Heart left ventricle (tissue), 16 donors: ENCODE results near the gene SPATA21. TPM values are rescaled to one million over a fixed set of nuclear protein-coding genes. Genes with fewer than 3 reads are reported as not detected.
"Not testable (repeated sequence)": the region's sequence is repeated elsewhere in the genome, so short reads cannot be mapped to it uniquely, and the experiment has no call there.

ENCODE experiments used
- ATAC-seq, 4 donors: fragments of 200-7000 bp; cut with Tn5 transposase; one replicate each; pipeline ENCODE4 v1.9.1; 2020 to 2022; ENCODE audit warnings: moderate library complexity in 4 of 4, mild to moderate bottlenecking in 3 of 4, moderate number of reproducible peaks in 1 of 4
- DNase-seq, 5 donors: peaks; one replicate each; pipeline ENCODE4 v3.0.0-alpha.2; 2020
- H3K27ac ChIP-seq, 12 donors: fragments of 200-600 bp; sonication (generic) in 4 of 12; one replicate each; pipeline versions ENCODE4 v1.5.0 to v1.8.0; 2016 to 2022; ENCODE audit warnings: mild to moderate bottlenecking in 2 of 12
- H3K27me3 ChIP-seq, 9 donors: fragments of 200-600 bp; sonication (generic) in 2 of 9; one replicate each; pipeline versions ENCODE4 v1.5.1 to v1.8.0; 2016 to 2022; ENCODE audit warnings: mild to moderate bottlenecking in 3 of 9
- H3K36me3 ChIP-seq, 9 donors: fragments of 200-600 bp; sonication (generic) in 2 of 9; one replicate each; pipeline versions ENCODE4 v1.5.0 to v1.8.0; 2018 to 2022; ENCODE audit warnings: mild to moderate bottlenecking in 2 of 9
- H3K4me1 ChIP-seq, 12 donors: fragments of 200-600 bp; sonication (generic) in 4 of 12; one replicate each; pipeline versions ENCODE4 v1.5.0 to v1.8.0; 2016 to 2022; ENCODE audit warnings: mild to moderate bottlenecking in 3 of 12
- H3K4me3 ChIP-seq, 12 donors: fragments of 200-600 bp; sonication (generic) in 4 of 12; one replicate each; pipeline versions ENCODE4 v1.5.0 to v1.8.0; 2017 to 2022; ENCODE audit warnings: mild to moderate bottlenecking in 9 of 12, moderate library complexity in 4 of 12
- H3K9me3 ChIP-seq, 12 donors: fragments of 200-600 bp; sonication (generic) in 4 of 12; one replicate each; pipeline versions ENCODE4 v1.5.0 to v1.8.0; 2016 to 2022; ENCODE audit warnings: mild to moderate bottlenecking in 1 of 12
- POLR2A ChIP-seq, 2 donors: fragments of 450-650 bp; IDR thresholded peaks; one replicate each; pipeline ENCODE4 v1.6.1; 2017; ENCODE audit warnings: antibody characterized with exemption in 2 of 2, mild to moderate bottlenecking in 2 of 2, moderate library complexity in 2 of 2
- WGBS, 4 donors: extraction: QIAGEN DNeasy Blood & Tissue Kit in 2 of 4; methylation state at CpG; one replicate each; pipeline versions ENCODE4 v1.1.5 to v1.1.7; 2013 to 2018; 5-methylcytosine and 5-hydroxymethylcytosine counted together
- intact Hi-C, 10 donors: fragments of 100-400 bp; cut with DNase I; formaldehyde crosslinking; loops; one replicate each; pipeline versions ENCODE4 v1.11.1 to v1.14.2; 2022
- long read RNA-seq, 3 donors: library from polyadenylated mRNA; unstranded; transcript quantifications; one replicate each; pipeline ENCODE4 v2.0.0, GENCODE V29; 2020 to 2021
- polyA plus RNA-seq, 2 donors: library from polyadenylated mRNA; stranded (reverse); fragments of 200-250 nt; gene quantifications; one replicate each; pipeline ENCODE4 v1.2.3, GENCODE V29; 2013
- total RNA-seq, 9 donors: library from RNA; depleted of rRNA in 2 of 9; stranded (reverse); fragments of >200 nt in 2 of 9; fragmentation: NEBNext Ultra II Directional in 3 of 9; extraction: Animal tissue kit (Norgen Biotek cat#: 25700) in 3 of 9; gene quantifications; one replicate each; pipeline versions ENCODE4 v1.1.0 to v1.2.4, GENCODE V29; 2016 to 2023
- TF ChIP-seq, protein P1 (sequence below), 12 donors: fragments of 200-600 bp; sonication (generic) in 4 of 12; IDR thresholded peaks; one replicate each; pipeline versions ENCODE4 v1.5.0 to v1.8.0; 2018 to 2022; ENCODE audit warnings: antibody characterized with exemption in 12 of 12, mild to moderate bottlenecking in 5 of 12
- donor health status: ischemic (EF 13 %, LVEDD 7.1; RV severe dilation, severe dysfunction).
- donor health status: healthy with polysubstance abuse.
- donor health status: DM: no; HTN: yes; CAD: no.
- donor health status: DM: no; HTN: no; CAD: no.
- donor health status: ischemic (EF 25% LVEDD 6.9; RV normal size, moderate dysfunction).
- donor health status: ischemic (EF 25% LVEDD 5.7; RV mildly dilated, moderate dysfunction).
- donor health status: healthy.
- donor health status: DM: yes; HTN: yes; CAD: no.
- donor health status: ischemic (EF 35%, LVEDD 5.7; RV mildly dilated, moderate dysfunction).
- donor health status: nonischemic (EF 11% LVEDD 7.7; RV severe dilation, severe dysfunction).
- donor health status: DM: yes; HTN: yes; CAD: no.
- donor health status: PGD.
- donor health status: ischemic (EF 29% LVEDD 5.4; RV normal size, mild dysfunction).
- donor health status: nonischemic (EF 23%, LVEDD 6.1; RV moderate dilation, normal function).

SPATA21 gene, protein sequence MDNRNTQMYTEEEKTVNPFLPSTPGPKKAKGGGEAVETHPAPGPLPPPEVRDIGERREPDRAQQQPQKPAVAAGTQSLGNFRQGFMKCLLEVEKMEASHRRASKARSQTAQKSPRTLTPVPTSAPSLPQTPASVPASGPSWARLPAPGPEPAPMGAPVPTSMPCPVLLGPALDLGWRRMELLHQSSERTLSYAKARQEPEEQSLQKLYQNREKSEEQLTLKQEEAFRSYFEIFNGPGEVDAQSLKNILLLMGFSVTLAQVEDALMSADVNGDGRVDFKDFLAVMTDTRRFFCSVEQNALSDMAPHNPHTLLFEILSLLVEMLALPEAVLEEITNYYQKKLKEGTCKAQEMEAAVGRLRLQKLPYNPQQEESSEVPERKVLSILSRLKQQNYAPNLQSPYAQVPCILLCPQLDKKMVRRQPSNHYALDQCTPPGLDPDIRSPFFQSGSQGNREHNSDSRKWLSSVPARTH
- total RNA-seq (not detected), polyA plus RNA-seq (under 1 TPM; 0.06 to 0.08 TPM)
- long read RNA-seq, donor 1, partial matches to known transcripts = 0 of 5 reads
- long read RNA-seq, donor 1, other reads (novel, unspliced or antisense) = 5 of 5 reads
- long read RNA-seq, donor 2, partial matches to known transcripts = 0 of 2 reads
- long read RNA-seq, donor 2, other reads (novel, unspliced or antisense) = 2 of 2 reads
- long read RNA-seq, donor 3, partial matches to known transcripts = 0 of 3 reads
- long read RNA-seq, donor 3, other reads (novel, unspliced or antisense) = 3 of 3 reads

DNA sequence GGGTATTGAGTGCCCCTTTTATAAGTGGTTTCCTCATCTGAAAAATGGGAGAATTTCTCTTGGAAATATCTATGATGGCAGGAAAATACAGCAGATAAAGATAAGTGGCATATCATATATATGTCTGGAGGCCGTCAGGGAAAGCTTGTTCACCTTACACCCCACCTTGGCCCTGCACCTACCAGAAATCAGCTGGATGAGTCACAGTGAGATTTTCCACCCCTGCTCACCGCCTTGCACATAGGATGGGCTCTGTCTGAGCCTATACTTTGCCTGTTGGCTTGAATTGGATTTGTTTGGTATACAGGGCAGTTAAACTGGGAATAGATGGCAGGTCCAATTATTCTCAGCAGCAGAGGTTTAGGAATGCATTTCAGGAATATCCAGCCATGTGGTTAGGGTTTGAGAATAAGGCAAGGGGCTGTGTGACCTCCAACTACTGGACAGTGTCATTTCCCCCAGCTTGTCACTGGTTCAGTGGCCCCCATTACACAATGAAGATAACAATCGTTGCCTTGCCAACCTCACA lies at the start of gene SPATA21:
Gene SPATA21, minus strand, starts transcription at position 479 of the 529 bp plus-strand sequence. CDS start 6,053 bp downstream, outside the sequence.
- intact Hi-C loops = loop anchor here in 1 of 10 donors (5.0 kb wide), 1 partner anchor 60 kb away; no protein-coding TSS in a partner anchor
- Histone ChIP-seq H3K4me1 (peaks cover 0 to 31% (median 11%) of the 10 kb centered on the region in 12 donors), H3K4me3 (no peak within 1 kb of the TSS), H3K9me3 (no peaks in the 10 kb centered on the region), H3K27ac (no peak within 1 kb of the TSS), H3K36me3 (no peaks in the 10 kb centered on the region), H3K27me3 (no peaks in the 10 kb centered on the region)
- DNase-seq (no peak), ATAC-seq (no peak)
- no peak for TF ChIP-seq POLR2A (IDR thresholded peaks at IDR 0.05)
- TF ChIP-seq, protein P1, sequence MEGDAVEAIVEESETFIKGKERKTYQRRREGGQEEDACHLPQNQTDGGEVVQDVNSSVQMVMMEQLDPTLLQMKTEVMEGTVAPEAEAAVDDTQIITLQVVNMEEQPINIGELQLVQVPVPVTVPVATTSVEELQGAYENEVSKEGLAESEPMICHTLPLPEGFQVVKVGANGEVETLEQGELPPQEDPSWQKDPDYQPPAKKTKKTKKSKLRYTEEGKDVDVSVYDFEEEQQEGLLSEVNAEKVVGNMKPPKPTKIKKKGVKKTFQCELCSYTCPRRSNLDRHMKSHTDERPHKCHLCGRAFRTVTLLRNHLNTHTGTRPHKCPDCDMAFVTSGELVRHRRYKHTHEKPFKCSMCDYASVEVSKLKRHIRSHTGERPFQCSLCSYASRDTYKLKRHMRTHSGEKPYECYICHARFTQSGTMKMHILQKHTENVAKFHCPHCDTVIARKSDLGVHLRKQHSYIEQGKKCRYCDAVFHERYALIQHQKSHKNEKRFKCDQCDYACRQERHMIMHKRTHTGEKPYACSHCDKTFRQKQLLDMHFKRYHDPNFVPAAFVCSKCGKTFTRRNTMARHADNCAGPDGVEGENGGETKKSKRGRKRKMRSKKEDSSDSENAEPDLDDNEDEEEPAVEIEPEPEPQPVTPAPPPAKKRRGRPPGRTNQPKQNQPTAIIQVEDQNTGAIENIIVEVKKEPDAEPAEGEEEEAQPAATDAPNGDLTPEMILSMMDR (IDR thresholded peaks at IDR 0.05) = no peak
- WGBS, 4 donors = 63 to 74% (median 67%) methylated on average over 3 of the region's 3 CpGs

DNA sequence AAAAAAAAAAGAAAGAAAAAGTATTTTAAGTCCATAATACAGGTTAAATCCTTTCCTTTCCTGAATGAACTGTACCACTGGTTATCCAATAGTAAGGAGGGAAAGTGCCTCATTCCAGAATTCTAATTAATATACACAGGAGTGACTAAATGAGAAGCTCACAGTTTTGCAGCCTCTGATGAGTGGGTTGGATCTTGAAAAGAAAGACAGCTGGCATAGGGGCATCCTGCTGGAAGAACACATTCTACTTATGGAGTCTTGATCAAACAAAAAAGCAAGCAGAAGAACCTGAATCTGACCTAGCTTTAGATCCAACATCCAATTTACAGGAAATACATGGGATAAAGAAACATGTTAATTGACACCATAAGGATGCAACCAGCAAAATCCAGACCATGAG lies 49.8 kb upstream of the SPATA21 start:
- intact Hi-C loops = loop anchor here in 1 of 10 donors (10.0 kb wide), 1 partner anchor 62 kb away; no protein-coding TSS in a partner anchor
- H3K9me3 ChIP-seq, H3K4me3 ChIP-seq, ATAC-seq, DNase-seq, H3K4me1 ChIP-seq, H3K27me3 ChIP-seq, H3K27ac ChIP-seq: not testable (repeated sequence)
- H3K36me3 ChIP-seq = peaks cover 0 to 67% (median 52%) of the 10 kb centered on the region in 9 donors

DNA sequence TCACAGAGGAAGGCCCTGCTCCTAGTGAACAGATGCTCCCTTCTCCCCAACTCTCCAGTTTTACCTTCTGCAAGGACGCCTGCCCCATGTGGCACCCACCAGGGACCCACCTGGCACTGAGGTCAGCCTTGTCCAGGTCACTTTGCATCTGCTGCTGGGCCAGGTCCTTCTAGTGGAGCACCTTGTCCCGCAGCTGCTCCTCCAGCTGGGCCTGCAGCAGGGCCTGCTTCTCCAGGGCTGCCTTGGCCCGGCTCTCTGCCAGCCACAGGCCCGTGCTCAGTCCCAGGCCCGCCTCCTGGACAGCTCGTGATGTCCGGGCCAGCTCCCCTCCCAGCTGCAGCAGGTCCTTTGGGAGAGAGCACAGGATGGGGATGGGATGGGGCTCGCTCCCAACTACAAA lies 49.1 kb upstream of the SPATA21 start:
- not testable (repeated sequence) for H3K4me3 ChIP-seq, H3K27ac ChIP-seq, H3K9me3 ChIP-seq, ATAC-seq, H3K4me1 ChIP-seq, DNase-seq, H3K27me3 ChIP-seq
- intact Hi-C loops = loop anchor here in 1 of 10 donors (10.0 kb wide), 1 partner anchor 62 kb away; no protein-coding TSS in a partner anchor
- peaks cover 0 to 73% (median 56%) of the 10 kb centered on the region in 9 donors for H3K36me3 ChIP-seq
- WGBS, 4 donors = 83 to 93% (median 89%) methylated on average over 6 to 8 of the region's 8 CpGs

DNA sequence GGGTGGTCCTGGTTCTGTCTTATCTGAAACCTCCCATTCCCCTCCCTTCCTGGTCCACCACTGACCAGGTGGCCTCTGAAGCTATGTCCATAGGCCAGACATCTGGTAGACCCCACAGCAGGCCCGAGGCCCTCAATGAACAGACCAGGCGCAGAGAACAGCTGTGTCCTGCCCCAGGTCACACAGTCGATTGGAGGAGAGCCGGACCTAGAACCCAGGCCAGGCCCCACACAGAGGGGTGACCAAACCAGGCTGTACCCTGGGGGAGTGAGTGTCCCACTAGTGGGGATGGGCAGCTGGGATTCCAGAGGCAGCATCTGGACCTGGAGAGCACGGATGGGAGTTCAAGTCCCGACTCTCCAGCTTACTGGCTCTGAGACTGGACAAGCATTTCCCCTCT lies 47.7 kb upstream of the SPATA21 start:
- ATAC-seq = no peak
- H3K27ac ChIP-seq = no peak overlapping the region
- no peaks in the 10 kb centered on the region for H3K9me3 ChIP-seq
- intact Hi-C loops = loop anchor here in 1 of 10 donors (10.0 kb wide), 1 partner anchor 60 kb away; no protein-coding TSS in a partner anchor
- 92 to 97% (median 94%) methylated on average over 6 of the region's 6 CpGs for WGBS, 4 donors
- no peaks in the 10 kb centered on the region for H3K4me1 ChIP-seq
- DNase-seq = no peak
- no peaks in the 10 kb centered on the region for H3K27me3 ChIP-seq
- peaks cover 0 to 80% (median 68%) of the 10 kb centered on the region in 9 donors for H3K36me3 ChIP-seq
- H3K4me3 ChIP-seq = no peak overlapping the region
- no peak for TF ChIP-seq POLR2A (IDR thresholded peaks at IDR 0.05)
- TF ChIP-seq, protein P1 (IDR thresholded peaks at IDR 0.05) = no peak

DNA sequence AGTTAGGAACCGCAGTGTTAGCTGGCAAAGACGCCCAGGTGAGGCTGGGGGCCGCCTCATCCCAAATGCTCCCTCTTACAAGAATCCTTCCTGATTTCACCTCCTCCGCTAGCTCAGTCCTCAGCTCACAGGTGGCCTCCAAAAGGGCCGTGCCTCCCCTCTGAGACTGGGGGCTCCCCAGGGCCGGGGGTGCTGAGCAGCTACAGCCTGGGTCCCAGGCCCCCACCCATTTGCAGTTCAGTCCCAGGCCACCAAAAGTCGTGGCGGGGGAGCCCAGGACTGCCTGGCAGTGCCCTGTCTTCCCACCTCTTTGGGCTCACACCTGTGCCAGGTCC lies 47.2 kb upstream of the SPATA21 start:
- Histone ChIP-seq H3K27ac (no peak overlapping the region), H3K4me3 (no peak overlapping the region), H3K36me3 (peaks cover 0 to 80% (median 65%) of the 10 kb centered on the region in 9 donors), H3K4me1 (no peaks in the 10 kb centered on the region), H3K9me3 (no peaks in the 10 kb centered on the region), H3K27me3 (no peaks in the 10 kb centered on the region)
- ATAC-seq (no peak), DNase-seq (no peak)
- 94 to 97% (median 94%) methylated on average over 8 of the region's 8 CpGs for WGBS, 4 donors
- intact Hi-C loops = loop anchor here in 1 of 10 donors (10.0 kb wide), 1 partner anchor 60 kb away; no protein-coding TSS in a partner anchor
- no peak for TF ChIP-seq POLR2A (IDR thresholded peaks at IDR 0.05)
- TF ChIP-seq, protein P1 (IDR thresholded peaks at IDR 0.05) = no peak

DNA sequence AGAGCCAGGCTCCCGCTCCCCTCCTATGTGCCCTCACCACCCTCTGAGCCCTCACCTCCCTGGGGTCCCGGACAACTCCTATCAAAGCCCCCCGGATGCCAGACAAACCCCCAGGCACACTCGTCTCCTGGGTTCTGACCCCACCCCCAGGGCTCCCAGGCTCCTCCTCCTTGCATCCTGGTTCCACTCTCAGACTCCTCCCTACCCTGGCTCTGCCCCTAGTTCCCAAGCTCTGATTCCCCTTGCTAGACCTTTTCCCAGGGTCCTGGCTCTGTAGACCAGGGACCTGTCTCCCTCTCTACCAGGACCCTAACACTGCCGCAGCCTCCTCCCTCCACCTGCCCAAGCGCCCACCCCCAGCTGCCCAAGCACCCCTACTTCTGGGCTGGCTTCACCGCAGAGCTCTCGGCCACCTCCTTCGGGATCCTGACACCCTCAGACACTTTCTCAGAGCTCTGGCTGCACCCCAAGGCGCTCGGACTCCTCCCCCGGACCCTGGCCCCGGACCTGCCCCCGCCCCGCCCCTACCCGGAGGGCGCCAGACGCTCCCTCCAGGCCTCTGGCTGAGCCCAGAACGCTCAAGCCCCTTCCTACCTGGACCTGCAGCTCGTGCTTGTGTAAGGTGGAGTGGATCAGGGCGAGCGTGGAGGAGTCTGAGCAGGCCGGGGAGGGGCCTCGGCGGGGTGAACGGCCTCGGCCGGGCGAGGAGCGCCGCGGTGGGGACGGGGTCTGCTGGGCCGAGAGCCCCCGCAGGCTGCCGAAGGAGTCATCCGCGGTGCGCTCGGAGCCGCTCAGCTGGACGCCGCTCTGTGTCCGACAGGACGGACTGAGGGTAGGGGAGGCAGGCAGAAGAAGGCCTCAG lies 46.6 kb upstream of the SPATA21 start:
- intact Hi-C loops = loop anchor here in 1 of 10 donors (10.0 kb wide), 1 partner anchor 59 kb away; no protein-coding TSS in a partner anchor
- peak in 1 of 4 donors; percentile 25 for ATAC-seq
- peaks cover 0 to 80% (median 59%) of the 10 kb centered on the region in 9 donors for H3K36me3 ChIP-seq

More for the DNA sequence above, 46.6 kb upstream of the SPATA21 start:
- WGBS, 4 donors = 85 to 88% (median 86%) methylated on average over 39 to 45 of the region's 45 CpGs
- not testable (repeated sequence) for H3K9me3 ChIP-seq, H3K27ac ChIP-seq, H3K4me1 ChIP-seq, H3K27me3 ChIP-seq, DNase-seq, H3K4me3 ChIP-seq
